IMR-90 (cell line): ENCODE results near the gene SMARCA2. TPM values are rescaled to one million over a fixed set of nuclear protein-coding genes. Genes with fewer than 3 reads are reported as not detected.

Experiments
- ATAC-seq: fragments of 200-7000 bp; cut with Tn5 transposase; 2 replicates; pipeline ENCODE4 v1.9.1; 2020; ENCODE audit warnings: low read depth, mild to moderate bottlenecking, moderate library complexity
- BruUV-seq: library from RNA; stranded (reverse); fragments of 400-500 nt; replicated peaks from 2 replicates; lab custom pipeline; 2021; lab: Mats Ljungman, UMichigan
- CTCF ChIA-PET: fragments of 300-600 bp; formaldehyde crosslinking; extraction: SDS; loops from one replicate; lab custom pipeline; 2021; ENCODE audit warnings: antibody characterized with exemption; lab: Yijun Ruan, JAX
- POLR2A ChIA-PET: fragments of 300-600 bp; sonication (Branson Sonifier 250); formaldehyde crosslinking; loops from one replicate; lab custom pipeline; 2022; ENCODE audit warnings: antibody characterized with exemption; ENCODE audit not compliant: unreplicated experiment; lab: Charles Lee
- DNase-seq: peaks from one replicate; pipeline ENCODE4 v3.0.0; 2013
- H2AFZ ChIP-seq: replicated peaks from 2 replicates; pipeline ENCODE3; 2013; ENCODE audit warnings: low read length, mild to moderate bottlenecking; ENCODE audit not compliant: poor library complexity
- H2AK5ac ChIP-seq: 2 replicates; pipeline ENCODE4 v1.6.1; 2013; ENCODE audit warnings: low read depth, low read length, inconsistent platforms
- H2AK9ac ChIP-seq: replicated peaks from 2 replicates; pipeline ENCODE3; 2013; ENCODE audit warnings: mild to moderate bottlenecking, low read depth, low read length, moderate library complexity; ENCODE audit not compliant: poor library complexity
- H2BK120ac ChIP-seq: 2 replicates; pipeline ENCODE4 v1.6.1; 2013; ENCODE audit warnings: low read depth, low read length, inconsistent platforms
- H2BK15ac ChIP-seq: 3 replicates; pipeline ENCODE4 v1.6.1; 2013; ENCODE audit warnings: low read depth, low read length, inconsistent platforms
- H2BK20ac ChIP-seq: 2 replicates; pipeline ENCODE4 v1.6.1; 2013; ENCODE audit warnings: low read depth, mild to moderate bottlenecking, inconsistent platforms, low read length, moderate library complexity
- H2BK5ac ChIP-seq: 2 replicates; pipeline ENCODE4 v1.6.1; 2013; ENCODE audit warnings: mild to moderate bottlenecking, low read depth, low read length, inconsistent platforms; ENCODE audit not compliant: poor library complexity, severe bottlenecking
- H3K14ac ChIP-seq: replicated peaks from 2 replicates; pipeline ENCODE4 v1.6.1; 2013; ENCODE audit warnings: low read depth, low read length, inconsistent platforms
- H3K18ac ChIP-seq: 2 replicates; pipeline ENCODE4 v1.6.1; 2013; ENCODE audit warnings: low read depth, low read length, control low read depth
- H3K23ac ChIP-seq: 2 replicates; pipeline ENCODE4 v1.6.1; 2013; ENCODE audit warnings: low read depth, low read length, inconsistent platforms
- H3K27ac ChIP-seq: 2 replicates; pipeline ENCODE4 v1.5.1; 2013; ENCODE audit warnings: mild to moderate bottlenecking, control low read depth, low read length; ENCODE audit not compliant: insufficient read depth
- H3K27me3 ChIP-seq: 2 replicates; pipeline ENCODE4 v1.6.1; 2013; ENCODE audit warnings: low read length; ENCODE audit not compliant: control insufficient read depth, insufficient read depth
- H3K36me3 ChIP-seq: 2 replicates; pipeline ENCODE4 v1.6.1; 2013; ENCODE audit warnings: low read length, mixed read lengths; ENCODE audit not compliant: control insufficient read depth, insufficient read depth
- H3K4ac ChIP-seq: 2 replicates; pipeline ENCODE4 v1.6.1; 2013; ENCODE audit warnings: low read depth, low read length, inconsistent platforms
- H3K4me1 ChIP-seq: 2 replicates; pipeline ENCODE4 v1.6.1; 2013; ENCODE audit warnings: low read length, mixed read lengths; ENCODE audit not compliant: control insufficient read depth, insufficient read depth
- H3K4me2 ChIP-seq: 2 replicates; pipeline ENCODE4 v1.6.1; 2013; ENCODE audit warnings: low read depth, mild to moderate bottlenecking, control low read depth, low read length, moderate library complexity
- H3K4me3 ChIP-seq: 2 replicates; pipeline ENCODE4 v1.5.1; 2013; ENCODE audit warnings: low read depth, mild to moderate bottlenecking, control low read depth, low read length, moderate library complexity; ENCODE audit not compliant: insufficient read depth
- H3K56ac ChIP-seq: 2 replicates; pipeline ENCODE4 v1.6.1; 2013; ENCODE audit warnings: low read length, inconsistent platforms; ENCODE audit not compliant: insufficient read depth; ENCODE audit errors: extremely low read depth
- H3K79me1 ChIP-seq, 2 experiments: 2 replicates each; pipeline ENCODE4 v1.6.1; 2013; ENCODE audit warnings: low read length in 2 of 2, inconsistent platforms in 1 of 2, low read depth in 1 of 2
- H3K9ac ChIP-seq: 2 replicates; pipeline ENCODE4 v1.6.1; 2013; ENCODE audit warnings: low read depth, low read length, control low read depth
- H3K9me1 ChIP-seq: 2 replicates; pipeline ENCODE4 v1.6.1; 2013; ENCODE audit warnings: low read length, inconsistent platforms; ENCODE audit not compliant: insufficient read depth
- H3K9me3 ChIP-seq: 2 replicates; pipeline ENCODE4 v1.6.1; 2013; ENCODE audit warnings: low read length; ENCODE audit not compliant: control insufficient read depth, insufficient read depth
- H4K20me1 ChIP-seq: 2 replicates; pipeline ENCODE4 v1.6.1; 2013; ENCODE audit warnings: low read length, inconsistent platforms; ENCODE audit not compliant: insufficient read depth
- H4K5ac ChIP-seq: 2 replicates; pipeline ENCODE4 v1.6.1; 2013; ENCODE audit warnings: mild to moderate bottlenecking, low read depth, low read length, control low read depth
- H4K8ac ChIP-seq, 2 experiments: 2 replicates each; pipeline ENCODE4 v1.6.1; 2013; ENCODE audit warnings: low read depth in 2 of 2, low read length in 2 of 2, control low read depth in 1 of 2, inconsistent platforms in 1 of 2
- H4K91ac ChIP-seq: 2 replicates; pipeline ENCODE4 v1.6.1; 2013; ENCODE audit warnings: low read depth, low read length, inconsistent platforms; ENCODE audit not compliant: insufficient read depth
- BHLHE40 ChIP-seq: fragments of 150-350 bp; IDR thresholded peaks from 2 replicates; pipeline ENCODE4 v1.6.1; 2016; ENCODE audit warnings: mild to moderate bottlenecking, low read depth, low read length
- CHD1 ChIP-seq: IDR thresholded peaks from 2 replicates; pipeline ENCODE4 v1.6.1; 2012; ENCODE audit warnings: low read depth, low read length, improper control_type of control experiment
- MAFK ChIP-seq: IDR thresholded peaks from 2 replicates; pipeline ENCODE4 v1.6.1; 2012; ENCODE audit warnings: low read depth, low read length, improper control_type of control experiment
- MAZ ChIP-seq: IDR thresholded peaks from 2 replicates; pipeline ENCODE4 v1.6.1; 2012; ENCODE audit warnings: low read depth, mild to moderate bottlenecking, low read length, improper control_type of control experiment, moderate library complexity, borderline replicate concordance
- MXI1 ChIP-seq: IDR thresholded peaks from 2 replicates; pipeline ENCODE4 v1.6.1; 2012; ENCODE audit warnings: low read depth, mild to moderate bottlenecking, low read length, moderate library complexity, borderline replicate concordance
- NFE2L2 ChIP-seq: fragments of 150-350 bp; IDR thresholded peaks from 2 replicates; pipeline ENCODE4 v1.6.1; 2016; ENCODE audit warnings: low read depth, mild to moderate bottlenecking, low read length
- POLR2A ChIP-seq: IDR thresholded peaks from 2 replicates; pipeline ENCODE4 v1.6.1; 2012; ENCODE audit warnings: mild to moderate bottlenecking, low read depth, low read length
- RCOR1 ChIP-seq: IDR thresholded peaks from 2 replicates; pipeline ENCODE4 v1.6.1; 2012; ENCODE audit warnings: mild to moderate bottlenecking, low read length, improper control_type of control experiment; ENCODE audit not compliant: insufficient replicate concordance
- SMC3 ChIP-seq: fragments of 150-350 bp; IDR thresholded peaks from 2 replicates; pipeline ENCODE4 v1.6.1; 2016; ENCODE audit warnings: low read depth, mild to moderate bottlenecking, antibody characterized with exemption, low read length, moderate library complexity
- WGBS, 2 experiments: methylation state at CpG; one replicate each; pipeline versions ENCODE4 v1.1.5 to v1.1.7; 2013; ENCODE audit warnings: missing lambda C conversion rate in 2 of 2; ENCODE audit not compliant: insufficient read length in 1 of 2; ENCODE audit errors: extremely low coverage in 2 of 2; 5-methylcytosine and 5-hydroxymethylcytosine counted together
- dilution Hi-C: fragments of 300-500 bp; cut with HindIII; formaldehyde crosslinking; loops from one replicate; pipeline ENCODE4 v1.14.3; 2018; ENCODE audit warnings: low sequenced_read_pairs; ENCODE audit not compliant: unreplicated experiment
- in situ Hi-C: fragments of 300-500 bp; cut with MboI; formaldehyde crosslinking; loops from 3 replicates; pipeline ENCODE4 v1.14.3; 2019; ENCODE audit warnings: low sequenced_read_pairs, inconsistent platforms, mixed read lengths
- intact Hi-C: fragments of 100-400 bp; cut with micrococcal nuclease; formaldehyde crosslinking; loops from 2 replicates; pipeline ENCODE4 v1.10.0; 2022
- polyA plus RNA-seq, 3 experiments: library from polyadenylated mRNA; depleted of rRNA; stranded (reverse); fragments of >200 nt; gene quantifications; 2 replicates each; pipeline ENCODE4 v1.2.3, GENCODE V29; 2012; ENCODE audit warnings: low replicate concordance in 1 of 3
- total RNA-seq: library from RNA; depleted of rRNA; stranded (reverse); fragments of >200 nt; gene quantifications from 2 replicates; pipeline ENCODE4 v1.2.3, GENCODE V29; 2012
- TF ChIP-seq, protein P1 (sequence below): fragments of 150-350 bp; IDR thresholded peaks from 2 replicates; pipeline ENCODE4 v1.6.1; 2017; ENCODE audit warnings: mild to moderate bottlenecking, antibody characterized with exemption, low read length, low read depth

The SMARCA2 gene
- total and polyA plus RNA-seq, 2 of the 4 experiments (the other 2 are of a cell fraction) = 25.3 to 26.7 TPM

DNA sequence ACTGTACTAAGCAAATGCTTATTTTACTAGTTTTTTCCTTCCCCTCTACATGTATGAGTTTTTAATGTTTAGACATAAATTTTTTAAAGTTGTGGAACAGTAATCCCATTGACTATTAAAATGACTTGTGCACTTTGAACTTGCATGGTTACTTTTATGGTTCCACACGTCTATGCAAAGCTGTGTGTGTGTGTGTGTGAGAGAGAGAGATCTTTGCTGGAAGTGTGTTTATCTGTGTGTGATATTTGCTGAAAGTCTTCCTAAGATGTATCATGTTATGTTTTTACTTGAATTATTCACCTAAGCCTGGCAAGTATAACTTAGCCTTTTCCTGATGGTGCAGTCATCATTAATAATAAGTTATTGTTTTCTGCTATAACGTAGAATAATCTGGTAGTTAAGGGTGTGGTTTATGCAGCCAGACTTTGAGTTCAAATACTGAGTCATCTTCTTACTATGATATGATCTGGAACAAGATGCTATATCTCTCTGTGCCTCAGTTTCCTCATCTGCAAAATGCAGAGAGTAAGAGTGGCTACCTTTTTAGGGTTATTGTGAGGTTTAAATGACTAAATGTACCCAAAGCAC is 138.6 kb downstream of the SMARCA2 start:
- no peak overlapping the region for H3K4me3 ChIP-seq
- H3K4ac ChIP-seq = no peak overlapping the region
- H2BK120ac ChIP-seq = no peak overlapping the region
- ChIA-PET CTCF (no interaction called here), POLR2A (no interaction called here)
- dilution Hi-C loops (no loop called here), in situ Hi-C loops (no loop called here), intact Hi-C loops (no loop called here)
- no peak overlapping the region for H4K5ac ChIP-seq
- H4K20me1 ChIP-seq = no peaks in the 10 kb centered on the region
- H3K14ac ChIP-seq = no peak overlapping the region
- H3K18ac ChIP-seq = no peak overlapping the region
- H2BK5ac ChIP-seq = no peak overlapping the region
- H2AK5ac ChIP-seq = no peak overlapping the region
- no peaks in the 10 kb centered on the region for H3K27me3 ChIP-seq
- BruUV-seq = no TSS peak
- no peaks in the 10 kb centered on the region for H3K9me1 ChIP-seq
- no peak overlapping the region for H2AFZ ChIP-seq
- H3K9me3 ChIP-seq = no peaks in the 10 kb centered on the region
- H3K9ac ChIP-seq = no peak overlapping the region
- H3K36me3 ChIP-seq = no peaks in the 10 kb centered on the region
- H4K8ac ChIP-seq = no peak overlapping the region
- ATAC-seq = no peak
- H3K23ac ChIP-seq = no peak overlapping the region
- H3K56ac ChIP-seq = no peak overlapping the region
- H2AK9ac ChIP-seq = no peak overlapping the region
- H3K27ac ChIP-seq = no peak overlapping the region
- whole genome bisulfite sequencing, 2 experiments = 40% methylated on average over 1 of the region's 2 CpGs; no CpG with 5 or more reads in 1 of the 2 experiments
- DNase-seq = no peak
- TF ChIP-seq NFE2L2 (no peak), SMC3 (no peak), POLR2A (no peak), MAFK (no peak), MXI1 (no peak), MAZ (no peak), CHD1 (no peak), BHLHE40 (no peak), RCOR1 (no peak)
- TF ChIP-seq, protein P1, sequence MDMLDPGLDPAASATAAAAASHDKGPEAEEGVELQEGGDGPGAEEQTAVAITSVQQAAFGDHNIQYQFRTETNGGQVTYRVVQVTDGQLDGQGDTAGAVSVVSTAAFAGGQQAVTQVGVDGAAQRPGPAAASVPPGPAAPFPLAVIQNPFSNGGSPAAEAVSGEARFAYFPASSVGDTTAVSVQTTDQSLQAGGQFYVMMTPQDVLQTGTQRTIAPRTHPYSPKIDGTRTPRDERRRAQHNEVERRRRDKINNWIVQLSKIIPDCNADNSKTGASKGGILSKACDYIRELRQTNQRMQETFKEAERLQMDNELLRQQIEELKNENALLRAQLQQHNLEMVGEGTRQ = no peak
- H2BK15ac ChIP-seq = no peak overlapping the region
- no peak overlapping the region for H2BK20ac ChIP-seq
- H4K91ac ChIP-seq = no peak overlapping the region
- no peak overlapping the region for H3K4me2 ChIP-seq
- H3K79me1 ChIP-seq = peaks cover 3 to 13% of the 10 kb centered on the region in 2 experiments; a peak in 1 of 4 replicates
- H3K4me1 ChIP-seq = peaks cover 5% of the 10 kb centered on the region; the same call in 1 of the 2 replicates
